ENCODE results near the gene ITPR3.

DNA sequence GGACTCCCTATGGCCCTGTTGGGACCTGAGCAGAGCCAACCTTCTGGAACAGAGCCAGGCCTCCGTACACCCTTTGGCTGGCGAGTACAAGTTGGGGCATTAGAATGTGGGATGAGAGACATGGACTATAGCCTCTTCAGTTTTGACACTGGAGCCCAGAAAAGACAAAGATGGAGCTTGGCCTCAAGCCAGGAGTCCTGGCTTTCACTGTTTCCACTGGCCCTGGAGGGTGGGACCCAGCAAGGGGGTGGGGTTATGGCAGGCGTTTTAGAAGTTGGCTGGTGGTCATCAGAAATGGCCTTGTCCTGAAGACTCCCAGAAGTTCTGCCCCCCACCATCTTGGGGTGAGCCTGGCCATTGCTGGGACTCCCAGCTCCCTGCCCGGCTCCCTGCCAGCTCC is 21.8 kb downstream of the ITPR3 start:
- TF ChIP-seq, protein P1, sequence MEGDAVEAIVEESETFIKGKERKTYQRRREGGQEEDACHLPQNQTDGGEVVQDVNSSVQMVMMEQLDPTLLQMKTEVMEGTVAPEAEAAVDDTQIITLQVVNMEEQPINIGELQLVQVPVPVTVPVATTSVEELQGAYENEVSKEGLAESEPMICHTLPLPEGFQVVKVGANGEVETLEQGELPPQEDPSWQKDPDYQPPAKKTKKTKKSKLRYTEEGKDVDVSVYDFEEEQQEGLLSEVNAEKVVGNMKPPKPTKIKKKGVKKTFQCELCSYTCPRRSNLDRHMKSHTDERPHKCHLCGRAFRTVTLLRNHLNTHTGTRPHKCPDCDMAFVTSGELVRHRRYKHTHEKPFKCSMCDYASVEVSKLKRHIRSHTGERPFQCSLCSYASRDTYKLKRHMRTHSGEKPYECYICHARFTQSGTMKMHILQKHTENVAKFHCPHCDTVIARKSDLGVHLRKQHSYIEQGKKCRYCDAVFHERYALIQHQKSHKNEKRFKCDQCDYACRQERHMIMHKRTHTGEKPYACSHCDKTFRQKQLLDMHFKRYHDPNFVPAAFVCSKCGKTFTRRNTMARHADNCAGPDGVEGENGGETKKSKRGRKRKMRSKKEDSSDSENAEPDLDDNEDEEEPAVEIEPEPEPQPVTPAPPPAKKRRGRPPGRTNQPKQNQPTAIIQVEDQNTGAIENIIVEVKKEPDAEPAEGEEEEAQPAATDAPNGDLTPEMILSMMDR (conservative IDR thresholded peaks at IDR 0.05), result no peak
- no peak for TF ChIP-seq ZFX (IDR thresholded peaks at IDR 0.05)

Measured in C4-2B (cell line).